PC-9 (cell line): ENCODE measurements around the gene BUD31. TPM values are rescaled to one million over a fixed set of nuclear protein-coding genes. Genes with fewer than 3 reads are reported as not detected.

Source experiments
- BruUV-seq: library from RNA; stranded (reverse); fragments of 400-500 nt; replicated peaks from 2 replicates; lab custom pipeline; 2021; lab: Mats Ljungman, UMichigan
- CTCF ChIA-PET: fragments of 300-600 bp; sonication (Branson Sonifier 250); formaldehyde crosslinking; loops from one replicate; lab custom pipeline; 2022; ENCODE audit warnings: antibody characterized with exemption; lab: Charles Lee
- POLR2A ChIA-PET: fragments of 300-600 bp; sonication (Branson Sonifier 250); formaldehyde crosslinking; loops from one replicate; lab custom pipeline; 2022; ENCODE audit warnings: antibody characterized with exemption; ENCODE audit not compliant: unreplicated experiment; lab: Charles Lee
- DNase-seq, 2 experiments: peaks; one replicate each; pipeline versions ENCODE4 v3.0.0 to v3.0.0-alpha.2; 2015 to 2022; ENCODE audit warnings: mixed read lengths in 1 of 2
- H2AFZ ChIP-seq: fragments of 200-600 bp; sonication (generic); 2 replicates; pipeline ENCODE4 v1.8.1; 2017; ENCODE audit warnings: antibody characterized with exemption
- H3F3A ChIP-seq: fragments of 200-600 bp; sonication (generic); 2 replicates; pipeline ENCODE4 v1.8.1; 2017; ENCODE audit warnings: antibody characterized with exemption, mild to moderate bottlenecking, low read depth; ENCODE audit not compliant: insufficient read depth
- H3K27ac ChIP-seq: fragments of 200-600 bp; sonication (generic); 2 replicates; pipeline ENCODE4 v1.6.1; 2016; ENCODE audit warnings: mixed run types
- H3K27me3 ChIP-seq: fragments of 200-600 bp; sonication (generic); 2 replicates; pipeline ENCODE4 v1.6.1; 2016; ENCODE audit warnings: low read depth, mixed run types; ENCODE audit not compliant: insufficient read depth
- H3K36me3 ChIP-seq: fragments of 200-600 bp; sonication (generic); 2 replicates; pipeline ENCODE4 v1.6.1; 2016; ENCODE audit warnings: low read depth, mixed run types
- H3K4me1 ChIP-seq: fragments of 200-600 bp; sonication (generic); replicated peaks from 2 replicates; pipeline ENCODE4 v1.6.1; 2016; ENCODE audit warnings: mixed run types; ENCODE audit not compliant: insufficient read depth
- H3K4me2 ChIP-seq: fragments of 200-600 bp; sonication (generic); 2 replicates; pipeline ENCODE4 v1.6.1; 2017; ENCODE audit warnings: mixed run types
- H3K4me3 ChIP-seq: fragments of 200-600 bp; sonication (generic); 2 replicates; pipeline ENCODE4 v1.6.1; 2016; ENCODE audit warnings: mixed run types
- H3K79me2 ChIP-seq: fragments of 200-600 bp; sonication (generic); 2 replicates; pipeline ENCODE4 v1.6.1; 2017; ENCODE audit warnings: low read depth, mixed run types
- H3K9me2 ChIP-seq: fragments of 200-600 bp; sonication (generic); 2 replicates; pipeline ENCODE4 v1.8.1; 2017; ENCODE audit warnings: mild to moderate bottlenecking; ENCODE audit not compliant: insufficient read depth
- H3K9me3 ChIP-seq: fragments of 200-600 bp; sonication (generic); 2 replicates; pipeline ENCODE4 v1.8.1; 2016; ENCODE audit warnings: low read depth; ENCODE audit not compliant: insufficient read depth
- H4K20me1 ChIP-seq: fragments of 200-600 bp; sonication (generic); 2 replicates; pipeline ENCODE4 v1.8.1; 2017; ENCODE audit not compliant: insufficient read depth
- CTCF ChIP-seq: fragments of 200-600 bp; sonication (generic); conservative IDR thresholded peaks from 2 replicates; pipeline ENCODE4 v1.6.1; 2017; ENCODE audit warnings: mixed run types, antibody characterized with exemption, mild to moderate bottlenecking, moderate library complexity
- EZH2 ChIP-seq: fragments of 200-600 bp; sonication (generic); IDR thresholded peaks from 2 replicates; pipeline ENCODE4 v1.8.0; 2017; ENCODE audit warnings: antibody characterized with exemption, low read depth
- intact Hi-C: fragments of 100-400 bp; cut with micrococcal nuclease; formaldehyde crosslinking; loops from one replicate; pipeline ENCODE4 v1.10.0; 2022; ENCODE audit not compliant: unreplicated experiment
- total RNA-seq: library from RNA; stranded (reverse); gene quantifications from 2 replicates; pipeline ENCODE4 v1.2.3, GENCODE V29; 2021

Gene BUD31
- total RNA-seq, 1 experiment from 2014 or later, result 167 TPM

GRCh38 chr7:99389772-99390171 lies 19.0 kb upstream of the BUD31 start:
- Histone ChIP-seq H3F3A (peaks cover 18% of the 10 kb centered on the region), H3K36me3 (no peaks in the 10 kb centered on the region; the same call in 1 of the 2 replicates), H3K27ac (no peak overlapping the region), H3K9me2 (no peaks in the 10 kb centered on the region), H3K4me3 (no peak overlapping the region), H3K27me3 (no peaks in the 10 kb centered on the region), H4K20me1 (peaks cover under 1% of the 10 kb centered on the region; the same call in 1 of the 2 replicates), H3K4me2 (no peak overlapping the region), H3K4me1 (no peaks in the 10 kb centered on the region), H2AFZ (no peak overlapping the region), H3K9me3 (no peaks in the 10 kb centered on the region), H3K79me2 (no peaks in the 10 kb centered on the region)
- TF ChIP-seq CTCF (no peak), EZH2 (no peak)
- intact Hi-C loops, result no loop called here
- no TSS peak for BruUV-seq
- POLR2A ChIA-PET, result no interaction called here
- DNase-seq, result no peak
- CTCF ChIA-PET, result no interaction called here

DNA sequence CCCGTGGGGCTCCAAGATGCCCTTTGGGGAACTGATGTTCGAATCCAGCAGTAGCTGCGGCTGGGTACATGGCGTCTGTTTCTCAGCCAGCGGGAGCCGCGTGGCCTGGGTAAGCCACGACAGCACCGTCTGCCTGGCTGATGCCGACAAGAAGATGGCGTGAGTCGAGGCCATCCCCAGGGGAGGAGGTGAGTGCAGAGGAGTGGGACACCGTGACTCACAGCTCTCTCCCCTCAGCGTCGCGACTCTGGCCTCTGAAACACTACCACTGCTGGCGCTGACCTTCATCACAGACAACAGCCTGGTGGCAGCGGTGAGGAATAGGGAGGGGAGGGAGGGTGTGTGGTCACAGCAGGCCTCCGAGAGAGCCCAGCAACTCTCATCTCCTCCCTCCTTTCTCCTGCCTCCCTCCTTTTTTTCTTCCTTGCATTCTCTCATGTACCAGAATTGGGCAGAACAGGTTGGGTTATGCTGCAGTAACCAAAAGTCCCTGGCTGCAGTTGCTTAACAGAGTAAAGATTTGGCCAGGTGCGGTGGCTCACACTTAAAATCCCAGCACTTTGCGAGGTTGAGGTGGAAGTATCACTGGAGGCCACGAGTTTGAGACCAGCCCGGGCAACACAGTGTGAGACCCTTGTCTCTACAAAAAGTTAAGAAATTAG lies 17.7 kb upstream of the BUD31 start:
- BruUV-seq, result no TSS peak
- CTCF ChIA-PET, result interaction anchor here (0.7 kb wide), 1 partner anchor 451 kb away, joined by 6 read pairs; no protein-coding TSS in a partner anchor
- no peak for TF ChIP-seq EZH2
- TF ChIP-seq CTCF, result no peak

GRCh38 chr7:99392046-99392445 lies 16.7 kb upstream of the BUD31 start:
- CTCF ChIA-PET, result no interaction called here
- POLR2A ChIA-PET, result no interaction called here

More for the DNA sequence above, 17.7 kb upstream of the BUD31 start:
- Histone ChIP-seq H3F3A (peaks cover 29% of the 10 kb centered on the region), H3K4me2 (no peak overlapping the region), H2AFZ (no peak overlapping the region), H3K4me3 (no peak overlapping the region), H3K79me2 (no peaks in the 10 kb centered on the region), H3K4me1 (no peaks in the 10 kb centered on the region), H3K27ac (no peak overlapping the region), H4K20me1 (peaks cover 12% of the 10 kb centered on the region), H3K36me3 (peaks cover 9% of the 10 kb centered on the region; the same call in 1 of the 2 replicates), H3K27me3 (no peaks in the 10 kb centered on the region), H3K9me3 (no peaks in the 10 kb centered on the region), H3K9me2 (no peaks in the 10 kb centered on the region)
- POLR2A ChIA-PET, result no interaction called here
- intact Hi-C loops, result no loop called here
- no peak for DNase-seq

More at GRCh38 chr7:99392046-99392445, 16.7 kb upstream of the BUD31 start:
- no peak overlapping the region for H3K4me2 ChIP-seq
- intact Hi-C loops, result no loop called here
- H3K4me1 ChIP-seq, result no peaks in the 10 kb centered on the region
- H3F3A ChIP-seq, result peaks cover 29% of the 10 kb centered on the region
- no peaks in the 10 kb centered on the region for H3K9me3 ChIP-seq
- H3K27ac ChIP-seq, result no peak overlapping the region
- no peaks in the 10 kb centered on the region for H3K27me3 ChIP-seq
- no peak for DNase-seq
- peaks cover 14% of the 10 kb centered on the region for H4K20me1 ChIP-seq
- no peak overlapping the region for H3K4me3 ChIP-seq
- H3K36me3 ChIP-seq, result peaks cover 13% of the 10 kb centered on the region; the same call in 1 of the 2 replicates
- no peaks in the 10 kb centered on the region for H3K9me2 ChIP-seq
- BruUV-seq, result no TSS peak
- no peaks in the 10 kb centered on the region for H3K79me2 ChIP-seq
- TF ChIP-seq CTCF, result no peak
- no peak for TF ChIP-seq EZH2
- no peak overlapping the region for H2AFZ ChIP-seq
